Stimulated activated CD8-positive, alpha-beta memory T cell treated with anti-CD3 and anti-CD28 coated beads, Interleukin-12 subunit alpha, Interleukin-12 subunit beta, amount 100 ng/mL, for 1 hour (primary cell): ENCODE data around the gene SET.

Experiments
- DNase-seq: peaks from one replicate; pipeline ENCODE4 v3.0.0-alpha.2; 2020; ENCODE audit warnings: low read depth

Gene SET

GRCh38 chr9:128713411-128713780 lies 24.4 kb downstream of the SET start:
- DNase-seq, result no peak

- no peak for DNase-seq
These were observed 25.0 kb downstream of the SET start for GRCh38 chr9:128713941-128714573.

- DNase-seq, result no peak
These were observed 25.8 kb downstream of the SET start for GRCh38 chr9:128714586-128715435.

GRCh38 chr9:128715436-128715750 lies 26.4 kb downstream of the SET start:
- DNase-seq, result no peak

GRCh38 chr9:128716581-128717254 lies 27.7 kb downstream of the SET start:
- no peak for DNase-seq

- no peak for DNase-seq
These were observed 29.0 kb downstream of the SET start for GRCh38 chr9:128718047-128718446.

GRCh38 chr9:128718475-128718874 lies 29.5 kb downstream of the SET start:
- no peak for DNase-seq

GRCh38 chr9:128719919-128720605 lies 31.0 kb downstream of the SET start:
- DNase-seq, result no peak

- DNase-seq, result no peak
These were observed 31.9 kb downstream of the SET start for GRCh38 chr9:128720841-128721486.

GRCh38 chr9:128721487-128722010 lies 32.5 kb downstream of the SET start:
- no peak for DNase-seq

- DNase-seq, result no peak
These were observed 33.6 kb downstream of the SET start for GRCh38 chr9:128722380-128723351.

GRCh38 chr9:128723352-128723865 lies 34.4 kb downstream of the SET start:
- DNase-seq, result no peak

GRCh38 chr9:128723866-128724743 lies 35.1 kb downstream of the SET start, which contains the start of gene ZDHHC12:
ZDHHC12 (minus strand) TSS chr9:128724127; CDS start chr9:128724093, 34 bp downstream.
- peak; percentile 98 for DNase-seq

GRCh38 chr9:128724744-128725211 lies 35.8 kb downstream of the SET start:
- DNase-seq, result no peak

GRCh38 chr9:128727640-128728248 lies 38.7 kb downstream of the SET start:
- no peak for DNase-seq

- DNase-seq, result no peak
These were observed 39.3 kb downstream of the SET start for GRCh38 chr9:128728298-128728697.

- DNase-seq, result no peak
These were observed 40.3 kb downstream of the SET start for GRCh38 chr9:128729302-128729701.

- DNase-seq, result no peak
These were observed 40.9 kb downstream of the SET start for GRCh38 chr9:128729766-128730517.
